NB4 (cell line): ENCODE results near the gene LINGO3.

Experiments used
- DNase-seq: peaks from one replicate; pipeline ENCODE4 v3.0.0; 2010; ENCODE audit warnings: low read depth
- H3K4me3 ChIP-seq: one replicate; pipeline ENCODE4 v1.5.1; 2011; ENCODE audit warnings: mild to moderate bottlenecking, low read depth, low read length, moderate library complexity
- CTCF ChIP-seq: IDR thresholded peaks from one replicate; pipeline ENCODE4 v1.5.1; 2012; ENCODE audit warnings: low read depth, low read length
- MAX ChIP-seq: IDR thresholded peaks from 2 replicates; pipeline ENCODE4 v1.6.1; 2011; ENCODE audit warnings: low read depth, low read length
- MYC ChIP-seq: IDR thresholded peaks from 2 replicates; pipeline ENCODE4 v1.6.1; 2011; ENCODE audit warnings: low read depth, low read length
- POLR2A ChIP-seq: IDR thresholded peaks from 2 replicates; pipeline ENCODE4 v1.6.1; 2011; ENCODE audit warnings: mild to moderate bottlenecking; ENCODE audit not compliant: insufficient read length; ENCODE audit errors: extremely low read depth

LINGO3 gene

GRCh38 chr19:2271234-2272103 lies 36.5 kb downstream of the LINGO3 start:
- DNase-seq = peak; percentile 60
- peak overlapping the region; percentile 73 for H3K4me3 ChIP-seq
- TF ChIP-seq MYC = no peak
- TF ChIP-seq MAX = no peak
- TF ChIP-seq POLR2A = no peak
- TF ChIP-seq CTCF = no peak

GRCh38 chr19:2270423-2271233 lies 37.3 kb downstream of the LINGO3 start:
- peak overlapping the region; percentile 78 for H3K4me3 ChIP-seq
- DNase-seq = peak; percentile 94
- TF ChIP-seq MAX (peak; percentile 23; the same call in 1 of the 2 replicates), CTCF (no peak), MYC (peak; percentile 52), POLR2A (peak; percentile 12)

GRCh38 chr19:2270157-2270422 lies 37.9 kb downstream of the LINGO3 start:
- TF ChIP-seq MYC = no peak
- TF ChIP-seq POLR2A = no peak
- no peak for TF ChIP-seq MAX
- no peak for TF ChIP-seq CTCF
- peak; percentile 58 for DNase-seq
- peak overlapping the region; percentile 78 for H3K4me3 ChIP-seq

- peak overlapping the region; percentile 78 for H3K4me3 ChIP-seq
- no peak; the same call in 1 of the 2 replicates for TF ChIP-seq MAX
- peak; percentile 96 for TF ChIP-seq POLR2A
Measured at GRCh38 chr19:2269244-2270156, 38.5 kb downstream of the LINGO3 start.

GRCh38 chr19:2268861-2269243 lies 39.1 kb downstream of the LINGO3 start:
- H3K4me3 ChIP-seq = peak overlapping the region; percentile 59
- DNase-seq = no peak
- TF ChIP-seq MAX = no peak
- TF ChIP-seq CTCF = no peak
- TF ChIP-seq MYC = no peak
- no peak for TF ChIP-seq POLR2A

More at GRCh38 chr19:2269244-2270156, 38.5 kb downstream of the LINGO3 start:
- DNase-seq = peak; percentile 91
